ENCODE results near the gene ZP1.

The ZP1 gene

DNA sequence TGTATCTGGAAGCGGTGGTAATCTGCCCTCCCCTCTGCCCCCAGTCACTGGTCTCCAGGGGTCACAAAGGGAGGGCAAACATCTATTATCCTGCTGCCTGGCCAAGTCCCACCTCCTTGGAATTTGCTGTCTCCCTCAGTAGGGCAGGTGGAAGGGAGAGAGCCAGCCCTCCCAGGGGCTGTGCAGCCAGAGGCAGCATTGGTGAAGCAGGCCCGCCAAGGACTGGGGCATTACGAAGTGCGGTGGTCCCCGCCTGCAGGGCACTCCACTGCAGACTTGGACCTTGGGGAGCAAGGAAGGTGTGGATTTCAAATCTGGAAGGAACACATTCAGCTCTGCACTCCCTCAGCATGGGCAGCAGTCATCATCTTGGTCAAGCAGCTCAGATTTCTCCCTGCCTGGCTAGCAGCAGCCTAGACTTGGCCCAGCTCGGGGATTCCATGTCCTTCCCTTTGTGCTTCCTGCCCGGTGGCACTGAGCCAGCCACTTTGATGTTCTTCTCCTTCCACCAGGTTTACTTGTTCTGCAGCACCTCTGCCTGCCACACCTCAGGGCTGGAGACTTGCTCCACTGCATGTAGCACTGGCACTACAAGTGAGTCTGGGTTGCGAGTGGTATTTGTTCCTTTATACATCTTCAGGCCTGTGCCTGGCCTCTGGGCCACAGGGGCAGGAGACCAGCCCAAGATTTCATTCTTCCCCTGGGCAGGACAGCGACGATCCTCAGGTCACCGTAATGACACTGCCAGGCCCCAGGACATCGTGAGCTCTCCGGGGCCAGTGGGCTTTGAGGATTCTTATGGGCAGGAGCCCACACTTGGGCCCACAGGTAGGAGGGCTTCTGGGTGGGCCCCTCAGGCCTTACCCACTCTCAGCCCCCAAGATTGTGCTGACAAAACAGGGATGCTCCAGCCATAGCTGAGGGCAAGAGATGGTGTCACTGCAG is 7.4 kb downstream of the ZP1 start:
- no peak overlapping the region for H3K4me3 ChIP-seq (ENCODE audit: low read depth, low read length)
- DNase-seq (ENCODE audit: low read depth): no peak
- TF ChIP-seq, protein P1, sequence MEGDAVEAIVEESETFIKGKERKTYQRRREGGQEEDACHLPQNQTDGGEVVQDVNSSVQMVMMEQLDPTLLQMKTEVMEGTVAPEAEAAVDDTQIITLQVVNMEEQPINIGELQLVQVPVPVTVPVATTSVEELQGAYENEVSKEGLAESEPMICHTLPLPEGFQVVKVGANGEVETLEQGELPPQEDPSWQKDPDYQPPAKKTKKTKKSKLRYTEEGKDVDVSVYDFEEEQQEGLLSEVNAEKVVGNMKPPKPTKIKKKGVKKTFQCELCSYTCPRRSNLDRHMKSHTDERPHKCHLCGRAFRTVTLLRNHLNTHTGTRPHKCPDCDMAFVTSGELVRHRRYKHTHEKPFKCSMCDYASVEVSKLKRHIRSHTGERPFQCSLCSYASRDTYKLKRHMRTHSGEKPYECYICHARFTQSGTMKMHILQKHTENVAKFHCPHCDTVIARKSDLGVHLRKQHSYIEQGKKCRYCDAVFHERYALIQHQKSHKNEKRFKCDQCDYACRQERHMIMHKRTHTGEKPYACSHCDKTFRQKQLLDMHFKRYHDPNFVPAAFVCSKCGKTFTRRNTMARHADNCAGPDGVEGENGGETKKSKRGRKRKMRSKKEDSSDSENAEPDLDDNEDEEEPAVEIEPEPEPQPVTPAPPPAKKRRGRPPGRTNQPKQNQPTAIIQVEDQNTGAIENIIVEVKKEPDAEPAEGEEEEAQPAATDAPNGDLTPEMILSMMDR (IDR thresholded peaks at IDR 0.05; ENCODE audit: low read depth, low read length, missing control alignments): no peak

DNA sequence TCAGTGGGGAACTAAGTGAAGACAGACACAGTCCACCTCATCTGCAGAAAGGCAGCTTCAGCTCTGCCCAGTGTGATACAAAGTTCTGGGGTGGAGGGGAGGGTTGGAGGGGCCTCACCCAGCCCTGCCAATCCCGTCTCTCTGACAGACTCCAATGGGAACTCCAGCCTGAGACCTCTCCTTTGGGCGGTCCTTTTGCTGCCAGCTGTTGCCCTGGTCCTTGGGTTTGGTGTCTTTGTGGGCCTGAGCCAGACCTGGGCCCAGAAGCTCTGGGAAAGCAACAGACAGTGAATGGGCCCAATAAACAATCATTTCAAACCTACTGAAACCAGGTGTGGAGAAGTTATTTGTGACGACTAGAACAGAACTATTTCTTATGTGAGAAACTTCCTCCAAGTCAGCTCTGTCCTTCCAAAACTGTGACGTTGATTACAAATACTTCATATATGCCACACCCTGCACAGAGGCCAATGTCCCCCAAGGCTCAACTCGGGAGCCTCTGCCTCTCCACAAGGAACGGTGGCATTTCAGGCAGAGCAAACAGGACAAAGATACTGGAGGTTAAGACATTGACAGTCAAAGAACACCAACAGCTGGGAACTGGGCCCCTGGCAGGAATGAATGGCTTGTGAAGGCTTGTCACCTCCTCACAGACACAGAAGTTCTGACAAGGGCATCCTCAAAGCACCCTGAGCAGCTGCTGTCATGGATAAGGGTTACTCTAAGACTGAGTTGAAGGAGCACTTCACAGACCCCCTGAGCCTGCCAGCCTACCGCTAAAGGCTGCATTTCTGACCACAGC is 8.2 kb downstream of the ZP1 start:
- TF ChIP-seq, protein P1 (IDR thresholded peaks at IDR 0.05; ENCODE audit: low read depth, low read length, missing control alignments): no peak
- no peak for DNase-seq (ENCODE audit: low read depth)
- H3K4me3 ChIP-seq (ENCODE audit: low read depth, low read length): no peak overlapping the region

DNA sequence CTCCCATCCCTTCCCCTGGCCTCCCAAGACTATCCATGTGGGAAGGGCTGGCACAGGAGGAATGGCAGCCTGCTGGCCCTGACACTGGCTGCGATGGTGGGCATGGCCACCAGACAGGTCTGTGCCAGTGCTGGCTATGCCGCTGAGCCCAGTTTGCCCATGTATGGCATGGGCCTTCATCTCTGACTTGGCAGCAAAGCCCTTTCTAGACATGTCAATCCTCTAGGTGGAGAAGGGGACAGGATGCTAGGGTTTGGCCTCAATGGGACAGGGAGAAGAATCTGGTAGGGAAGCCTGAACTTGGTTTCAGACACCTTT is 8.8 kb downstream of the ZP1 start:
- DNase-seq (ENCODE audit: low read depth): no peak
- H3K4me3 ChIP-seq (ENCODE audit: low read depth, low read length): no peak overlapping the region
- TF ChIP-seq, protein P1 (IDR thresholded peaks at IDR 0.05; ENCODE audit: low read depth, low read length, missing control alignments): no peak

DNA sequence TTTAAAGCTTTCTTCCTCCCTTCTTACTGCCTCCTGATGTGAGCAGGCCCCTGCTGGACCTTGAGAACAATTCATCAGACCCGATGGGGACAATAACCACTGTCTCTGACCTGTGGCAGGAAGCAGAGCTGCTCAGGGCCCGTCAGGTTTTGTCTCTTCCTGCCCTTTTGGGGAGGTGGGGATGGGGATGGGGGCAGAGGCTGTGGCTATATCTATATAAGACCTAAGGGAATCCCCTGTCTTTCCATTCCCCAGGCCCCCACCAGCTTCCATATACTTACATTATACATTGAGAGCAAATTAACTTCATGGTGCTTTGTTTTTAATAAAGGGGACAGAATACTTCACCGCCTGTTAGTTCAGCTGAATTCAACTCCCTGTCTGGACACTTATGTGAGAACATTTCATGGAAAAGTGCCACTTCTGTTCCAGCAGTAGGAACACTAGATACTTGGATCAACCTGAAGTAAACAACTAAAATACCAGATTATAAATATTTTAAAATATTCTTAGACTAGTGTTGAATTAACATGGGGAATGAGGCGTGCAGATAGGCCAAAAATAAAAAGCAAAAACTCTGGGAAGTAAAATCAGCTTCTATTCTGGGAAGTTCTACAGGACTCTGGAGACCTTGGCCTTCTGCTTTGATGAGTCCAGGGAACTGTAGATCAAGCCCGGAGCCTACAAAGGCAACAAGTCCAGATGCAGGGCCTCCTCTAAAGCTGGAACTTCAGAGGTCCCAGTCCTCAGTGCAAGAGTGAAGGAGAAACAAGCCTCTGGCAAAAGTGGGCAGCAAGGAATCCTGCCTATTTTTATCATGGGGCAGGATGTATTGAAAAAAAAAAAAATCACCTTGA is 11.1 kb downstream of the ZP1 start:
- TF ChIP-seq, protein P1 (IDR thresholded peaks at IDR 0.05; ENCODE audit: low read depth, low read length, missing control alignments): no peak
- DNase-seq (ENCODE audit: low read depth): no peak
- H3K4me3 ChIP-seq (ENCODE audit: low read depth, low read length): no peak overlapping the region

DNA sequence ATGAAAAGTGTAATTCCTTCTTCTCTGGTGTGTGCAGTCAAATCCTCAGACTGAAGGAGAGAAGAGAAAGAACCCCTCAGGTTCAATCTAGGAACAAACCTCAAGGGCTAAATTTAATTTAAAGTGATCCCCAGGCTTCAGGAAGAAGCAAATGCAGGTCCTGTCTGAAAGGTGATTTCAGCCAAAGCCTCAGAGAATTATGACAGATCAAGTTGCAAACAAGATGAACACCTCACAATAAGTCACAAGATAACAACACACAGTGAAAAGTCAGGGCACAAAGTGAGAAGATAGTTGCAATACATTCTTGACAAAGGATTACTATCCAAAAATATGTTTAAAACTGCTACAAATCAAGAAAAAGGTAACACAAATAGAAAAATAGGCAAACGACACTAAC is 11.8 kb downstream of the ZP1 start:
- no peak for DNase-seq (ENCODE audit: low read depth)
- TF ChIP-seq, protein P1 (IDR thresholded peaks at IDR 0.05; ENCODE audit: low read depth, low read length, missing control alignments): no peak
- no peak overlapping the region for H3K4me3 ChIP-seq (ENCODE audit: low read depth, low read length)

DNA sequence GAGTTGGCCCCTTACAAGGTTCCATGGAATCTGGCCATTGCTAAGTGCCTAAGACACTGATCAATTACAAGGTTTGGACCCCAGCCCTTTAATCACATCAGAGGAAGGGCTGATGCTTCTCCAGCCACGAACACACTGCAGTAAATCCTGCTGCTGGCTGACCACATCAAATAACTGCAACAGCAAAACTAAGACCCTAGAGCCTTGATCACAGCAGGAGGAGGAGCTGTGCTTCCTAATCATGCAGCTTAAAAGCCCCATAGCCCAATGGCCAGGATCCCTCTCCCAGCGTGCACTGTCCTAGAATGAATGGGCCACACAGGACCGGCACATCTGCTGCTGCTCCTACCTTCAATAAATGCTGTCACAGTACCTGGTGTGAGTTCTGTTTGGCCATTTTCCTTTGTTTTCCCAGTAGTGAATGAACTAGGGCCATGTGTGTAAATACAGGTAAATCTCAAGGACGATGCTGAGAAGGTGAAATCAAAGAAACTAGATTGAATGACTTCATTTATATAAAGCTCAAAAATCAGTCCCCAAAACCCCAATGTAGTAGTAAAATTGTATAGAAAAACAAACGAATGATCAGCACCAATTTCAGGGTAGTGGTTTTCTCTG is 12.7 kb downstream of the ZP1 start:
- no peak overlapping the region for H3K4me3 ChIP-seq (ENCODE audit: low read depth, low read length)
- TF ChIP-seq, protein P1 (IDR thresholded peaks at IDR 0.05; ENCODE audit: low read depth, low read length, missing control alignments): no peak
- no peak for DNase-seq (ENCODE audit: low read depth)
